GM21381 (cell line): ENCODE data around the gene CCDC85A.

ENCODE experiments used
- ATAC-seq: cut with Tn5 transposase; IDR thresholded peaks from one replicate; pipeline ENCODE4 v1.9.1; 2021; ENCODE audit warnings: mild to moderate bottlenecking, moderate library complexity; ENCODE audit not compliant: unreplicated experiment

CCDC85A gene

GRCh38 chr2:56292951-56293350 is 109.2 kb downstream of the CCDC85A start:
- no peak for ATAC-seq

- ATAC-seq: no peak
Observed at GRCh38 chr2:56295666-56296065, 111.9 kb downstream of the CCDC85A start.

- ATAC-seq: no peak
Observed at GRCh38 chr2:56297671-56298070, 113.9 kb downstream of the CCDC85A start.

- no peak for ATAC-seq
Observed at GRCh38 chr2:56299171-56299691, 115.4 kb downstream of the CCDC85A start.

GRCh38 chr2:56309626-56310170 is 125.9 kb downstream of the CCDC85A start:
- no peak for ATAC-seq

- ATAC-seq: no peak
Observed at GRCh38 chr2:56313500-56313921, 129.7 kb downstream of the CCDC85A start.

- no peak for ATAC-seq
Observed at GRCh38 chr2:56314371-56314770, 130.6 kb downstream of the CCDC85A start.

- ATAC-seq: no peak
Observed at GRCh38 chr2:56314796-56315195, 131.0 kb downstream of the CCDC85A start.

GRCh38 chr2:56315376-56315775 is 131.6 kb downstream of the CCDC85A start:
- no peak for ATAC-seq

GRCh38 chr2:56316011-56316410 is 132.2 kb downstream of the CCDC85A start:
- ATAC-seq: no peak

GRCh38 chr2:56318147-56318546 is 134.4 kb downstream of the CCDC85A start:
- no peak for ATAC-seq

GRCh38 chr2:56325661-56326345 is 142.0 kb downstream of the CCDC85A start:
- ATAC-seq: no peak

- ATAC-seq: no peak
Observed at GRCh38 chr2:56326346-56326741, 142.6 kb downstream of the CCDC85A start.

GRCh38 chr2:56331810-56332209 is 148.0 kb downstream of the CCDC85A start:
- no peak for ATAC-seq

- no peak for ATAC-seq
Observed at GRCh38 chr2:56333812-56334485, 150.2 kb downstream of the CCDC85A start.

GRCh38 chr2:56334622-56335021 is 150.8 kb downstream of the CCDC85A start:
- no peak for ATAC-seq

- no peak for ATAC-seq
Observed at GRCh38 chr2:56335101-56335500, 151.3 kb downstream of the CCDC85A start.

- ATAC-seq: no peak
Observed at GRCh38 chr2:56337342-56337741, 153.6 kb downstream of the CCDC85A start.

- ATAC-seq: no peak
Observed at GRCh38 chr2:56338232-56338631, 154.4 kb downstream of the CCDC85A start.

GRCh38 chr2:56344771-56345170 is 161.0 kb downstream of the CCDC85A start:
- no peak for ATAC-seq

GRCh38 chr2:56347881-56348280 is 164.1 kb downstream of the CCDC85A start:
- no peak for ATAC-seq
